SK-N-SH (cell line): ENCODE data around the gene LRRC8D. TPM values are rescaled to one million over a fixed set of nuclear protein-coding genes. Genes with fewer than 3 reads are reported as not detected.

Experiments used
- CTCF ChIA-PET: fragments of 300-600, 350-600 bp; formaldehyde crosslinking; extraction: SDS; loops from one replicate; lab custom pipeline; 2021; lab: Yijun Ruan, JAX
- POLR2A ChIA-PET: fragments of 350-600 bp; sonication (Branson Sonifier 250); formaldehyde crosslinking; extraction: SDS; loops from one replicate; lab custom pipeline; 2020; ENCODE audit warnings: antibody characterized with exemption, inconsistent platforms; lab: Yijun Ruan, JAX
- DNase-seq: peaks from one replicate; pipeline ENCODE4 v3.0.0; 2012
- H2AFZ ChIP-seq: fragments of 200-600 bp; sonication (generic); 2 replicates; pipeline ENCODE4 v1.8.1; 2016; ENCODE audit warnings: antibody characterized with exemption, mild to moderate bottlenecking, low read depth
- H3F3A ChIP-seq: fragments of 200-600 bp; sonication (generic); replicated peaks from 2 replicates; pipeline ENCODE3; 2016; ENCODE audit warnings: antibody characterized with exemption, mild to moderate bottlenecking; ENCODE audit not compliant: insufficient read depth
- H3K27ac ChIP-seq, 2 experiments: fragments of 200-500 bp in 1 of 2; fragments of 200-600 bp in 1 of 2; sonication (Bioruptor generic) in 1 of 2; sonication (generic), shearing (Covaris generic) in 1 of 2; 2 replicates each; pipeline versions ENCODE4 v1.5.1 to v1.6.1; 2014 to 2016; ENCODE audit warnings: low read depth in 2 of 2, inconsistent platforms in 1 of 2, low read length in 1 of 2, mild to moderate bottlenecking in 1 of 2, mixed read lengths in 1 of 2
- H3K27me3 ChIP-seq: fragments of 200-600 bp; sonication (generic), shearing (Covaris generic); 2 replicates; pipeline ENCODE4 v1.6.1; 2016; ENCODE audit warnings: mixed run types; ENCODE audit not compliant: insufficient read depth
- H3K36me3 ChIP-seq, 2 experiments: fragments of 200-500 bp in 1 of 2; fragments of 200-600 bp in 1 of 2; sonication (Bioruptor generic) in 1 of 2; sonication (generic) in 1 of 2; replicated peaks in 1 of 2; 2 replicates each; pipeline versions ENCODE3 to v1.5.1; 2014 to 2016; ENCODE audit warnings: low read length in 1 of 2, mild to moderate bottlenecking in 1 of 2; ENCODE audit not compliant: insufficient read depth in 2 of 2, control insufficient read depth in 1 of 2
- H3K4me1 ChIP-seq, 2 experiments: fragments of 200-500 bp in 1 of 2; fragments of 200-600 bp in 1 of 2; sonication (Bioruptor generic) in 1 of 2; sonication (generic), shearing (Covaris generic) in 1 of 2; 2 replicates each; pipeline versions ENCODE4 v1.5.1 to v1.6.1; 2014 to 2016; ENCODE audit warnings: low read depth in 1 of 2, low read length in 1 of 2, mixed run types in 1 of 2; ENCODE audit not compliant: insufficient read depth in 2 of 2, control insufficient read depth in 1 of 2
- H3K4me2 ChIP-seq: fragments of 200-600 bp; sonication (generic), shearing (Covaris generic); 2 replicates; pipeline ENCODE4 v1.6.1; 2017; ENCODE audit warnings: mixed run types
- H3K4me3 ChIP-seq, 2 experiments: fragments of 200-500 bp in 1 of 2; fragments of 200-600 bp in 1 of 2; sonication (Bioruptor generic) in 1 of 2; sonication (generic), shearing (Covaris generic) in 1 of 2; 2 replicates each; pipeline versions ENCODE4 v1.5.1 to v1.8.1; 2014 to 2016; ENCODE audit warnings: low read depth in 2 of 2, inconsistent platforms in 1 of 2, low read length in 1 of 2, mild to moderate bottlenecking in 1 of 2, mixed read lengths in 1 of 2, moderate library complexity in 1 of 2
- H3K79me2 ChIP-seq: fragments of 200-600 bp; sonication (generic); 2 replicates; pipeline ENCODE4 v1.8.1; 2017; ENCODE audit warnings: mild to moderate bottlenecking; ENCODE audit not compliant: insufficient read depth
- H3K9ac ChIP-seq: fragments of 200-600 bp; sonication (generic); 2 replicates; pipeline ENCODE4 v1.6.1; 2017; ENCODE audit warnings: mixed run types
- H3K9me2 ChIP-seq: fragments of 200-600 bp; sonication (generic); 2 replicates; pipeline ENCODE4 v1.6.1; 2017; ENCODE audit warnings: mixed run types
- H3K9me3 ChIP-seq: fragments of 200-600 bp; sonication (generic); 2 replicates; pipeline ENCODE4 v1.6.1; 2017; ENCODE audit warnings: mixed run types, mild to moderate bottlenecking, moderate library complexity
- H4K20me1 ChIP-seq: fragments of 200-600 bp; sonication (generic); 2 replicates; pipeline ENCODE4 v1.6.1; 2017; ENCODE audit warnings: mild to moderate bottlenecking, mixed run types; ENCODE audit not compliant: insufficient read depth
- CTCF ChIP-seq: fragments of 200-600 bp; sonication (generic); IDR thresholded peaks from 2 replicates; pipeline ENCODE4 v1.6.1; 2017; ENCODE audit warnings: antibody characterized with exemption, mild to moderate bottlenecking, moderate library complexity
- EZH2phosphoT487 ChIP-seq: fragments of 200-600 bp; sonication (generic); IDR thresholded peaks from 2 replicates; pipeline ENCODE4 v1.6.1; 2017; ENCODE audit warnings: low read depth, mixed run types, mild to moderate bottlenecking, antibody characterized with exemption, moderate library complexity, borderline replicate concordance
- FOSL2 ChIP-seq: IDR thresholded peaks from 2 replicates; pipeline ENCODE4 v1.4.0; 2012; ENCODE audit warnings: low read depth, mild to moderate bottlenecking, moderate library complexity, borderline replicate concordance
- FOXM1 ChIP-seq: IDR thresholded peaks from 2 replicates; pipeline ENCODE4 v1.4.0; 2012; ENCODE audit warnings: low read depth, mild to moderate bottlenecking
- GABPA ChIP-seq: IDR thresholded peaks from 2 replicates; pipeline ENCODE4 v1.4.0; 2012; ENCODE audit warnings: low read depth, mild to moderate bottlenecking
- GATA2 ChIP-seq: sonication (generic); formaldehyde crosslinking; IDR thresholded peaks from 2 replicates; pipeline ENCODE4 v1.5.0; 2020; ENCODE audit warnings: mild to moderate bottlenecking, missing genetic modification reagents
- IRF3 ChIP-seq: fragments of 150-350 bp; IDR thresholded peaks from 2 replicates; pipeline ENCODE4 v1.6.1; 2016; ENCODE audit warnings: mild to moderate bottlenecking, low read depth, low read length
- MEF2A ChIP-seq: IDR thresholded peaks from 2 replicates; pipeline ENCODE4 v1.4.0; 2012; ENCODE audit warnings: low read depth, borderline replicate concordance
- MXI1 ChIP-seq: IDR thresholded peaks from 2 replicates; pipeline ENCODE4 v1.6.1; 2012; ENCODE audit warnings: mild to moderate bottlenecking, low read depth, low read length, improper control_type of control experiment
- PBX3 ChIP-seq: IDR thresholded peaks from 2 replicates; pipeline ENCODE4; 2012
- RCOR1 ChIP-seq: fragments of 150-350 bp; IDR thresholded peaks from 2 replicates; pipeline ENCODE4 v1.6.1; 2017; ENCODE audit warnings: antibody characterized with exemption, low read length
- REST ChIP-seq: IDR thresholded peaks from 2 replicates; pipeline ENCODE4 v1.6.1; 2012; ENCODE audit warnings: mild to moderate bottlenecking, low read depth, low read length, moderate library complexity
- SIN3A ChIP-seq: IDR thresholded peaks from 2 replicates; pipeline ENCODE4 v1.6.1; 2012; ENCODE audit warnings: low read depth, mild to moderate bottlenecking, low read length, moderate library complexity, borderline replicate concordance
- SMC3 ChIP-seq: IDR thresholded peaks from 2 replicates; pipeline ENCODE4 v1.6.1; 2012; ENCODE audit warnings: low read depth, low read length, improper control_type of control experiment
- USF1 ChIP-seq: IDR thresholded peaks from 2 replicates; pipeline ENCODE4 v1.4.0; 2012; ENCODE audit warnings: low read depth, borderline replicate concordance
- USF2 ChIP-seq: fragments of 150-350 bp; IDR thresholded peaks from 2 replicates; pipeline ENCODE4 v1.6.1; 2017; ENCODE audit warnings: antibody characterized with exemption, low read length, low read depth, borderline replicate concordance
- ZBTB33 ChIP-seq: IDR thresholded peaks from 2 replicates; pipeline ENCODE4 v1.4.0; 2012; ENCODE audit warnings: low read depth, borderline replicate concordance
- WGBS: methylation state at CpG from one replicate; pipeline ENCODE4 v1.1.6; 2017; ENCODE audit warnings: low lambda C conversion rate; 5-methylcytosine and 5-hydroxymethylcytosine counted together
- polyA plus RNA-seq, 3 experiments: library from polyadenylated mRNA; depleted of rRNA; stranded (reverse); fragments of >200 nt; gene quantifications; 2 replicates each; pipeline ENCODE4 v1.2.3, GENCODE V29; 2012

Gene LRRC8D
- polyA plus RNA-seq, 1 of the 3 experiments (the other 2 are of a cell fraction): 15.0 TPM

- no peak for DNase-seq
- peaks cover 0 to 6% of the 10 kb centered on the region in 2 experiments; a peak in 2 of 4 replicates for H3K4me1 ChIP-seq
- 79% methylated on average over 7 of the region's 7 CpGs for WGBS
- ChIA-PET POLR2A (no interaction called here), CTCF (interaction anchor here (1.7 kb wide), 1 partner anchor 28 kb away, joined by 4 read pairs; no protein-coding TSS in a partner anchor)
- no peak overlapping the region for H3K9ac ChIP-seq
- no peak overlapping the region for H3K4me2 ChIP-seq
- no peak overlapping the region for H2AFZ ChIP-seq
- peaks cover 10% of the 10 kb centered on the region for H3F3A ChIP-seq
- no peaks in the 10 kb centered on the region for H3K36me3 ChIP-seq
- no peak overlapping the region for H3K27ac ChIP-seq
- H3K79me2 ChIP-seq: no peaks in the 10 kb centered on the region
- no peak overlapping the region for H3K4me3 ChIP-seq
- H3K27me3 ChIP-seq: no peaks in the 10 kb centered on the region
- H3K9me3 ChIP-seq: no peaks in the 10 kb centered on the region
- TF ChIP-seq ZBTB33: no peak
- TF ChIP-seq MXI1: no peak
- no peak for TF ChIP-seq GATA2
- TF ChIP-seq FOXM1: no peak
- TF ChIP-seq USF1: no peak
- no peak for TF ChIP-seq SIN3A
- no peak for TF ChIP-seq SMC3
- TF ChIP-seq FOSL2: no peak
- no peak for TF ChIP-seq REST
- TF ChIP-seq USF2: no peak
- no peak for TF ChIP-seq MEF2A
- no peak for TF ChIP-seq RCOR1
- TF ChIP-seq IRF3: no peak
- no peak for TF ChIP-seq CTCF
- no peak for TF ChIP-seq EZH2phosphoT487
- no peak for TF ChIP-seq GABPA
- TF ChIP-seq PBX3: no peak
- no peaks in the 10 kb centered on the region for H4K20me1 ChIP-seq
- H3K9me2 ChIP-seq: no peaks in the 10 kb centered on the region
These were observed 138.2 kb downstream of the LRRC8D start for GRCh38 chr1:89958851-89959654.
